A549 treated with DMSO at 1 μM for 4 hours (cell line): Measurements from ENCODE around the gene TENT4A. TPM values are rescaled to one million over a fixed set of nuclear protein-coding genes. Genes with fewer than 3 reads are reported as not detected.

Experiments used
- total RNA-seq: library from RNA; stranded (reverse); fragments of 200-300 nt; extraction: Qiagen RNA extraction; gene quantifications from 5 replicates; pipeline ENCODE4 v1.2.3, GENCODE V29; 2022; ENCODE audit warnings: low read depth

TENT4A gene
- total RNA-seq, result 22.3 to 26.0 TPM (median 24.8 TPM) in 5 replicates

GRCh38 chr5:6713274-6714225 is at the start of gene TENT4A:
Gene TENT4A, plus strand, starts transcription at chr5:6713432. Its CDS starts 552 bp downstream, at chr5:6713984.

Other genes with a start within 250 kb of the TENT4A start
- gene NSUN2, start 80.4 kb upstream of the TENT4A start, total RNA-seq, result 96.1 to 103 TPM (median 99.9 TPM) in 5 replicates
- gene SRD5A1, start 80.0 kb upstream of the TENT4A start, total RNA-seq, result 14.3 to 30.0 TPM (median 28.6 TPM) in 5 replicates